ENCODE data around the gene TSC22D1.
A peak's percentile ranks its signal among the peaks of the same experiment; 100 is the strongest.
"Not testable (repeated sequence)": the region's sequence is repeated elsewhere in the genome, so short reads cannot be mapped to it uniquely, and the experiment has no call there.

Gene TSC22D1

DNA sequence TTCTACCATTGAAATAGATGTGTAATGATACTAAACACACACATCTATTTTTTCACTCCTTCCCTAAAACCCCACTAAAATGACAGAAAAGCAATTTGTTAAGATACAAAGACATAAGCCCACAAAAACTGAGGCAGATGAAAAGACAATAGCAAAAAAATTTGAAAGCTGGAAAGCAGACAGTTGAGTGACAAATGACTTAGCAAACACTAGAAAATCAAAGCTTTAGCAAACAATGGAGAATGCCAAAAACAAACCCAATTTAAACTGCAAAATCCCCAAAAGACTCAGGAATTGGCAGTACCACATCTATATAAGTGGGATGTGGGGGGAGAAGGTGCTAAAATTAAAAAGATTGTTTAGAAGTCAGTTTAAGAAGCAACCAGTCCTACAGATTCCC lies 9.5 kb downstream of the TSC22D1 start:
- H3K9ac ChIP-seq (ENCODE audit: low read length) = no peak overlapping the region
- H3K4me1 ChIP-seq (ENCODE audit: control insufficient read depth, low read depth, low read length) = peaks cover 6% of the 10 kb centered on the region
- peaks cover 5% of the 10 kb centered on the region for H3K79me1 ChIP-seq (ENCODE audit: low read length)
- H3K4me2 ChIP-seq (ENCODE audit: low read length) = no peak overlapping the region
- H2AK5ac ChIP-seq (ENCODE audit: low read length) = no peak overlapping the region
- H3K27me3 ChIP-seq (ENCODE audit: insufficient read depth, low read length, poor library complexity) = no peaks in the 10 kb centered on the region
- no peaks in the 10 kb centered on the region for H3K36me3 ChIP-seq (ENCODE audit: control insufficient read depth, insufficient read depth, low read length)
- H3K4ac ChIP-seq (ENCODE audit: low read depth, low read length) = no peak overlapping the region
- peaks cover 31% of the 10 kb centered on the region for H3K79me2 ChIP-seq (ENCODE audit: control insufficient read depth, insufficient read depth, low read length)
- no peak overlapping the region for H2BK120ac ChIP-seq (ENCODE audit: low read depth, low read length)
- H2BK5ac ChIP-seq (ENCODE audit: low read length) = no peak overlapping the region
- no peak for DNase-seq
- H3K18ac ChIP-seq (ENCODE audit: low read length) = no peak overlapping the region
- H2BK15ac ChIP-seq (replicated peaks; ENCODE audit: low read depth) = no peak overlapping the region
- H4K5ac ChIP-seq (ENCODE audit: low read length) = no peak overlapping the region
- H3K27ac ChIP-seq (ENCODE audit: low read depth, low read length) = no peak overlapping the region
- no peak overlapping the region for H4K8ac ChIP-seq (ENCODE audit: low read depth, low read length)
- no peak overlapping the region for H3K23ac ChIP-seq (ENCODE audit: low read length)
- peak overlapping the region; percentile 9 for H3K56ac ChIP-seq (ENCODE audit: low read length)
- no peak overlapping the region for H3K4me3 ChIP-seq (ENCODE audit: low read length)

DNA sequence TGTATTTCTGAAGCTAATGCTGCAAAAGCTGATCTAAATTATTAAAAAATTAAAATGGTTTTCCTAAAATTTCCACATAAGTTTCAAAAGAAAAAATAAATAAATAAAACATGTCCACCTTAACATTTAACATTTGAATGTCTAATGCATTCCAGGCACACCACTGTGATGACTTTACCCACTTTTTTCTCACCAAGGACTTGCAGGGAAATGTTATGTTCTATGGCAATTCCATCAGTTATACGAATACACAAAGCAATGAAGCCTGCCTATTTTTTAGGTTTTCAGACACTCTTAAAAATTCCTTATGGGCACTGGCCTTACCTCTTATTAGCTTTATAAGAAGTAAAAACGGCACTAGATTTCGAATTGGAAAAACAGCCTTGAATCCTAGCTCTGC lies 10.2 kb downstream of the TSC22D1 start:
- H3K4me2 ChIP-seq (ENCODE audit: low read length) = no peak overlapping the region

GRCh38 chr13:44564936-44565335 lies 11.2 kb downstream of the TSC22D1 start:
- no peak overlapping the region for H3K23ac ChIP-seq (ENCODE audit: low read length)
- no peak overlapping the region for H3K4me2 ChIP-seq (ENCODE audit: low read length)
- H3K4me1 ChIP-seq (ENCODE audit: control insufficient read depth, low read depth, low read length) = peaks cover 10% of the 10 kb centered on the region
- H3K36me3 ChIP-seq (ENCODE audit: control insufficient read depth, insufficient read depth, low read length) = no peaks in the 10 kb centered on the region
- H2BK120ac ChIP-seq (ENCODE audit: low read depth, low read length) = no peak overlapping the region
- no peak overlapping the region for H4K5ac ChIP-seq (ENCODE audit: low read length)
- no CpG with 5 or more reads among the region's 2 CpGs for WGBS (ENCODE audit: extremely low coverage, insufficient coverage, low lambda C conversion rate)
- peaks cover 34% of the 10 kb centered on the region for H3K79me2 ChIP-seq (ENCODE audit: control insufficient read depth, insufficient read depth, low read length)
- no peak overlapping the region for H3K27ac ChIP-seq (ENCODE audit: low read depth, low read length)
- no peak overlapping the region for H2AK5ac ChIP-seq (ENCODE audit: low read length)
- no peak for DNase-seq
- H3K56ac ChIP-seq (ENCODE audit: low read length) = no peak overlapping the region
- H3K18ac ChIP-seq (ENCODE audit: low read length) = no peak overlapping the region
- no peak overlapping the region for H3K4ac ChIP-seq (ENCODE audit: low read depth, low read length)
- H2BK15ac ChIP-seq (replicated peaks; ENCODE audit: low read depth) = no peak overlapping the region
- peaks cover 5% of the 10 kb centered on the region for H3K79me1 ChIP-seq (ENCODE audit: low read length)
- H4K8ac ChIP-seq (ENCODE audit: low read depth, low read length) = no peak overlapping the region
- H3K4me3 ChIP-seq (ENCODE audit: low read length) = no peak overlapping the region
- no peaks in the 10 kb centered on the region for H3K27me3 ChIP-seq (ENCODE audit: insufficient read depth, low read length, poor library complexity)
- no peak overlapping the region for H3K9ac ChIP-seq (ENCODE audit: low read length)
- no peak overlapping the region for H2BK5ac ChIP-seq (ENCODE audit: low read length)

More for the DNA sequence above, 10.2 kb downstream of the TSC22D1 start:
- H3K18ac ChIP-seq (ENCODE audit: low read length) = no peak overlapping the region
- no peaks in the 10 kb centered on the region for H3K27me3 ChIP-seq (ENCODE audit: insufficient read depth, low read length, poor library complexity)
- no peak overlapping the region for H3K4me3 ChIP-seq (ENCODE audit: low read length)
- H3K36me3 ChIP-seq (ENCODE audit: control insufficient read depth, insufficient read depth, low read length) = no peaks in the 10 kb centered on the region
- no peak overlapping the region for H3K27ac ChIP-seq (ENCODE audit: low read depth, low read length)
- no peak overlapping the region for H2BK15ac ChIP-seq (replicated peaks; ENCODE audit: low read depth)
- H2BK120ac ChIP-seq (ENCODE audit: low read depth, low read length) = no peak overlapping the region
- H3K79me2 ChIP-seq (ENCODE audit: control insufficient read depth, insufficient read depth, low read length) = peaks cover 32% of the 10 kb centered on the region
- no peak overlapping the region for H3K56ac ChIP-seq (ENCODE audit: low read length)
- H3K4me1 ChIP-seq (ENCODE audit: control insufficient read depth, low read depth, low read length) = peaks cover 9% of the 10 kb centered on the region
- no peak overlapping the region for H3K23ac ChIP-seq (ENCODE audit: low read length)
- H2BK5ac ChIP-seq (ENCODE audit: low read length) = no peak overlapping the region
- H3K4ac ChIP-seq (ENCODE audit: low read depth, low read length) = no peak overlapping the region
- peak; percentile 14 for DNase-seq
- H4K5ac ChIP-seq (ENCODE audit: low read length) = no peak overlapping the region
- peaks cover 5% of the 10 kb centered on the region for H3K79me1 ChIP-seq (ENCODE audit: low read length)
- no peak overlapping the region for H4K8ac ChIP-seq (ENCODE audit: low read depth, low read length)
- no peak overlapping the region for H3K9ac ChIP-seq (ENCODE audit: low read length)
- H2AK5ac ChIP-seq (ENCODE audit: low read length) = no peak overlapping the region
- WGBS (ENCODE audit: extremely low coverage, insufficient coverage, low lambda C conversion rate) = no CpG with 5 or more reads among the region's 3 CpGs

DNA sequence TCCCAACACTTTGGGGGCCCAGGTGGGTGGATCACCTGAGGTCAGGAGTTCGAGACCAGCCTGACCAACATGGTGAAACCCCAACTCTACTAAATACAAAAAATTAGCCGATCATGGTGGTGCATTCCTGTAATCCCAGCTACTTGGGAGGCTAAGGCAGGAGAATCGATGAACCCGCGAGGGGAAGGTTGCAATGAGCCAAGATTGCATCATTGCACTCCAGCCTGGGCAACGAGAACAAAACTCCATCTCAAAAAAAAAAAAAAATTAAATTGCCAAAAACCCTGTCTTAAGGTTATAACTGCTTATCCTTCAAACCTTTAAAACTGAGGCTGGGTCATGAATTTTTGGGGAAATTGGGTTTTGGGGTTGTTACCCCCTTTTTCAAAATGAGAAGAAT lies 13.3 kb downstream of the TSC22D1 start:
- not testable (repeated sequence) for H3K27ac ChIP-seq (ENCODE audit: low read depth, low read length); H2AK5ac ChIP-seq (ENCODE audit: low read length); H3K79me1 ChIP-seq (ENCODE audit: low read length); H3K4me2 ChIP-seq (ENCODE audit: low read length); H4K5ac ChIP-seq (ENCODE audit: low read length); H3K9ac ChIP-seq (ENCODE audit: low read length); DNase-seq; H3K18ac ChIP-seq (ENCODE audit: low read length); H2BK120ac ChIP-seq (ENCODE audit: low read depth, low read length); H3K27me3 ChIP-seq (ENCODE audit: insufficient read depth, low read length, poor library complexity); H3K23ac ChIP-seq (ENCODE audit: low read length); H3K36me3 ChIP-seq (ENCODE audit: control insufficient read depth, insufficient read depth, low read length); H3K56ac ChIP-seq (ENCODE audit: low read length); H4K8ac ChIP-seq (ENCODE audit: low read depth, low read length); H3K4me3 ChIP-seq (ENCODE audit: low read length); H2BK5ac ChIP-seq (ENCODE audit: low read length); H2BK15ac ChIP-seq (replicated peaks; ENCODE audit: low read depth)
- peaks cover 30% of the 10 kb centered on the region for H3K79me2 ChIP-seq (ENCODE audit: control insufficient read depth, insufficient read depth, low read length)
- H3K4ac ChIP-seq (ENCODE audit: low read depth, low read length) = peak overlapping the region; percentile 36
- WGBS (ENCODE audit: extremely low coverage, insufficient coverage, low lambda C conversion rate) = no CpG with 5 or more reads among the region's 6 CpGs
- peaks cover 10% of the 10 kb centered on the region for H3K4me1 ChIP-seq (ENCODE audit: control insufficient read depth, low read depth, low read length)

- no peaks in the 10 kb centered on the region for H3K27me3 ChIP-seq (ENCODE audit: insufficient read depth, low read length, poor library complexity)
- H3K4ac ChIP-seq (ENCODE audit: low read depth, low read length) = no peak overlapping the region
- no peak overlapping the region for H2BK120ac ChIP-seq (ENCODE audit: low read depth, low read length)
- no peak overlapping the region for H3K9ac ChIP-seq (ENCODE audit: low read length)
- no peak overlapping the region for H2AK5ac ChIP-seq (ENCODE audit: low read length)
- no peak overlapping the region for H4K8ac ChIP-seq (ENCODE audit: low read depth, low read length)
- WGBS (ENCODE audit: extremely low coverage, insufficient coverage, low lambda C conversion rate) = no CpG with 5 or more reads among the region's 2 CpGs
- H3K79me1 ChIP-seq (ENCODE audit: low read length) = peaks cover 2% of the 10 kb centered on the region
- H3K18ac ChIP-seq (ENCODE audit: low read length) = no peak overlapping the region
- no peak overlapping the region for H3K23ac ChIP-seq (ENCODE audit: low read length)
- no peak overlapping the region for H3K4me2 ChIP-seq (ENCODE audit: low read length)
- no peak overlapping the region for H3K56ac ChIP-seq (ENCODE audit: low read length)
- H3K27ac ChIP-seq (ENCODE audit: low read depth, low read length) = no peak overlapping the region
- H3K4me1 ChIP-seq (ENCODE audit: control insufficient read depth, low read depth, low read length) = peaks cover 4% of the 10 kb centered on the region
- H3K36me3 ChIP-seq (ENCODE audit: control insufficient read depth, insufficient read depth, low read length) = no peaks in the 10 kb centered on the region
- peaks cover 21% of the 10 kb centered on the region for H3K79me2 ChIP-seq (ENCODE audit: control insufficient read depth, insufficient read depth, low read length)
- no peak overlapping the region for H2BK15ac ChIP-seq (replicated peaks; ENCODE audit: low read depth)
- no peak overlapping the region for H4K5ac ChIP-seq (ENCODE audit: low read length)
- no peak overlapping the region for H2BK5ac ChIP-seq (ENCODE audit: low read length)
- no peak for DNase-seq
- no peak overlapping the region for H3K4me3 ChIP-seq (ENCODE audit: low read length)
Measured at GRCh38 chr13:44561351-44561750, 14.8 kb downstream of the TSC22D1 start.

DNA sequence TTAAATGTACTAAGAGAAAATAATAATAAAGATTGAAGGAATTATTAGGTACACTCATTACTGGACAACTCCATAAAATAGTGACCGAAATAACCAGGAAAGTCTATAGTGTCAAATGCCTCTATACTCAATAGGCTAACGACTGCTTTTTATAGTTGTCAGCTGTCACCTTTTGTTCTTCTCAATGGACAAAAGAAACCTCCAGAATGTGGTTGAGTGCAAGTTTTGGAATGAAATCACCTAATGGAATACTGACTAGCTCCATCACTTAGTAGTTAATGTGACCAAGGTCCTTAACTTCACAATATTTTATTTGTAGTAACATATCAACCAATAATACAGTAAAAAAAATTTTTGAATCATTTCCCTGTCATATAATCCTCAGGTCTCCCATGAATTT lies 18.1 kb downstream of the TSC22D1 start:
- H3K4me2 ChIP-seq (ENCODE audit: low read length) = no peak overlapping the region
- peaks cover 10% of the 10 kb centered on the region for H3K79me2 ChIP-seq (ENCODE audit: control insufficient read depth, insufficient read depth, low read length)
- H3K56ac ChIP-seq (ENCODE audit: low read length) = no peak overlapping the region
- no peak overlapping the region for H3K4me3 ChIP-seq (ENCODE audit: low read length)
- no peaks in the 10 kb centered on the region for H3K79me1 ChIP-seq (ENCODE audit: low read length)
- H2BK5ac ChIP-seq (ENCODE audit: low read length) = no peak overlapping the region
- H3K27me3 ChIP-seq (ENCODE audit: insufficient read depth, low read length, poor library complexity) = no peaks in the 10 kb centered on the region
- no peak overlapping the region for H3K27ac ChIP-seq (ENCODE audit: low read depth, low read length)
- H4K5ac ChIP-seq (ENCODE audit: low read length) = no peak overlapping the region
- H2AK5ac ChIP-seq (ENCODE audit: low read length) = no peak overlapping the region
- H2BK15ac ChIP-seq (replicated peaks; ENCODE audit: low read depth) = no peak overlapping the region
- peaks cover 4% of the 10 kb centered on the region for H3K4me1 ChIP-seq (ENCODE audit: control insufficient read depth, low read depth, low read length)
- H4K8ac ChIP-seq (ENCODE audit: low read depth, low read length) = no peak overlapping the region
- no peak overlapping the region for H3K18ac ChIP-seq (ENCODE audit: low read length)
- no peak overlapping the region for H3K23ac ChIP-seq (ENCODE audit: low read length)
- no peak overlapping the region for H3K9ac ChIP-seq (ENCODE audit: low read length)
- H2BK120ac ChIP-seq (ENCODE audit: low read depth, low read length) = no peak overlapping the region
- no CpG with 5 or more reads among the region's 2 CpGs for WGBS (ENCODE audit: extremely low coverage, insufficient coverage, low lambda C conversion rate)
- DNase-seq = no peak
- no peak overlapping the region for H3K4ac ChIP-seq (ENCODE audit: low read depth, low read length)
- no peaks in the 10 kb centered on the region for H3K36me3 ChIP-seq (ENCODE audit: control insufficient read depth, insufficient read depth, low read length)

Data from mesendoderm (in vitro differentiated cells).